NCI-H1436 (cell line): ENCODE measurements around the gene RPS6KA1.
"Not testable (repeated sequence)": the region's sequence is repeated elsewhere in the genome, so short reads cannot be mapped to it uniquely, and the experiment has no call there.

Source experiments
- DNase-seq: peaks from one replicate; lab custom pipeline; 2025; lab: John Stamatoyannopoulos, UW

RPS6KA1 gene

DNA sequence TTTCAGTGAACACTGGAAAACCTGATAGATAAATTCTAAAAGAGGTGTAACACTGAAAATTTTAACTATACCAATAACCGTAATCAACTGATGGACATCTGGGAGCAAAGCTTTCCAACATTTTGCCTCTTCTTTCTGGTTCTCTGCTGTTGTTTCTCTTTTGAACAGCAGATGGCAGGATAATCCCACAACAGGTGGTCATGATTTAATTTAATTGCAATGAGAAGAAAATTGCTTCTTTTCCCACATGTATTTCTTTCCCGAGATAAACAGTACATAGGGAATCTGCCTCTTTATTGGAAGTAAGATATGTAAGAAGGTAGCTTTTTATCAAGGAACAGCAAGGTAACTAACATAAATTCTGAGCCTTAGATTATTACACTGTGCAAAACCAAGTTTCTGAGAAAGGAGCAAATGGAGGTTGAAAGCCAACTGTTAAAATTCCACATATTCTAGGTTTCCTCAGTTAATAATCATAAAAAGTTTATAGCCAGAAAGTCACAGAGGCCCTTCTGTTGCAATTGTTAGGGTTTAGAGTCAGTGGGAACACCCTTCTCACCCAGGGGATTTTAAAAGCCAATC lies 72.9 kb downstream of the RPS6KA1 start:
- DNase-seq = peak; percentile 70

DNA sequence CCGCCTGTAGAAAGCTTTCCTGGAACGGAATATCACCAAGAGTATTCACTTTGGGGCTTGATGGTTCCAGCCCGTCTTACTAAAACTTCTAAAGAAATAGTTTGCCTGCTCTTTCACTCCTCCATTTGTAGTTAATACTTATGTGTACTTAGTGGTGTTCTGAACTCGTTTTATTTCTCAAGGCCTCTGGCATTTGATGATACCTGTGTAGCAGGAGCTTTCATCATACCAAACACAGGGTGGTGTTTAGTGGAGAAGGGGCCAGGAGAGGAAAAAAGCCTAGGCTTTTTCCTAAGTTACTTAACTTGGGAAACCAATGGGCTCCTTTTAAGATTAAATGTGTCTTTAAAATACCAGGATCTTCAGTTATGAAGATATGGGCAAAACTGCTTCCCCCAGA lies 74.3 kb downstream of the RPS6KA1 start:
- DNase-seq = no peak

DNA sequence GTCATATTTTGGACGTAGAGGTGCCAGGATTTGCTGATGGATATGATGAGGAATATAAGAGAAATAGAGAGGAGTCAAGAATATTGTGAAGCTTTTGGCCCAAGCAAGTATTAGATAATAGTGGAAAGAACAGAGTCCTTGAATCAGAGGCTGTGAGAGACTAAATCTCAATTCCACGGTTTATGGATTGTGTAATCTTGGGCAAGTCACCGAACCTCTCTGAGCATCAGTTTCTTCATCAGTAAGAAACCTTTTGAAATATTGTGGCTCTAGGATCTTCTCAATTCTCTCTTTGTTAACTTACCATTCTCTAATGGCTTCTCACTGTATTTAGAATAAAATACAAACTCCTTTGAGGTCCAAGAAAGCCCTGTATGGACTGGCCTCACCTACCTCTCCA lies 77.6 kb downstream of the RPS6KA1 start:
- no peak for DNase-seq

DNA sequence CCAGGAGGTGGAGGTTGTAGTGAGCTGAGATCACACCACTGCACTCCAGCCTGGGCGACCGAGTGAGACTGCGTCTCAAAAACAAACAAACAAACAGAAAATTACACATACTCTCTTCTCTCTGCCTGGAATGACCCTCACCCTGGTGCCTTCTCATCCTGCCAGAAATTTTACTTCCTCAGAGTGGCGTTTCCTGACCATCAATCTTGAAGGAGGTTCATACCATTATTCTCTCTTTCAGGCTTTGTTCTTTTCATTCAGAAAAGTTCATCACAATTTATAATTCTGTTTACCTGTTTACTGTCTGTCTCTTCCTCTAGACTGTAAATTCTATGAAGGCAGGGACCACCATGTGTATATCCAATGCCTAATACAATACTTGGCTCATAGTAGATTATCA lies 79.3 kb downstream of the RPS6KA1 start:
- no peak for DNase-seq

DNA sequence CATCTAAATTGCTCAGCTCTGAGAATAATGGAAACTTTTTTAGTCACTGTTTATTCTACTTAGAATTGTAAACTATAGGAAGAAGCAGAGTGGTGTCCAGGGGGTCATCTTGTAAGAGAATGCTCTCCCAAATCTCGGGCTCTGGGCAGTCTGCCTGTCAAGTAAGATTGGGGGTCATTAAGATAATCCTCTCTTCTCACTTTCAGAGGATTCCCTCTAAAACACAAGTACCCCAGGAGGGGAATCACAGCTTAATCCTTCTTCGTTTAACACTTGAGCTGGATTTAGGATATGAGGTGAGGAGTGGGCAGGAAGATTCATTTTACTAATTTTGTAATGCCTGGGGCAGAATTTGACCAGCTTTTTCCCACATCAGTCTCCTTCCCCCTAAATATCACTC lies 81.2 kb downstream of the RPS6KA1 start:
- DNase-seq = no peak

DNA sequence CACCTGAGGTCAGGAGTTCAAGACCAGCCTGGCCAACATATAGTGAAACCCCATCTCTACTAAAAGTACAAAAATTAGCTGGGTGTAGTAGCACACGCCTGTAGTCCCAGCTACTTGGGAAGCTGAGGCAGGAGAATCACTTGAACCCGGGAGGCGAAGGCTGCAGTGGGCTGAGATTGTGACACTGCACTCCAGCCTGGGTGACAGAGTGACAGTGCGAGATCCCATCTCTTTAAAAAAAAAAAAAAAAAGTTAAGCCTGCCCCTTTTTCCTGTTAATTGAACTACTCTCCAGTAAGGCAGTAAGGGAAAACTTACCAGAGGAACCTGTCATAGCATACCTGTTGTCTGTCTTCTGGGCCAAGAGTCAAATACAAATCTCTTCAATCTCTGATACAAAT lies 83.1 kb downstream of the RPS6KA1 start:
- DNase-seq = not testable (repeated sequence)

DNA sequence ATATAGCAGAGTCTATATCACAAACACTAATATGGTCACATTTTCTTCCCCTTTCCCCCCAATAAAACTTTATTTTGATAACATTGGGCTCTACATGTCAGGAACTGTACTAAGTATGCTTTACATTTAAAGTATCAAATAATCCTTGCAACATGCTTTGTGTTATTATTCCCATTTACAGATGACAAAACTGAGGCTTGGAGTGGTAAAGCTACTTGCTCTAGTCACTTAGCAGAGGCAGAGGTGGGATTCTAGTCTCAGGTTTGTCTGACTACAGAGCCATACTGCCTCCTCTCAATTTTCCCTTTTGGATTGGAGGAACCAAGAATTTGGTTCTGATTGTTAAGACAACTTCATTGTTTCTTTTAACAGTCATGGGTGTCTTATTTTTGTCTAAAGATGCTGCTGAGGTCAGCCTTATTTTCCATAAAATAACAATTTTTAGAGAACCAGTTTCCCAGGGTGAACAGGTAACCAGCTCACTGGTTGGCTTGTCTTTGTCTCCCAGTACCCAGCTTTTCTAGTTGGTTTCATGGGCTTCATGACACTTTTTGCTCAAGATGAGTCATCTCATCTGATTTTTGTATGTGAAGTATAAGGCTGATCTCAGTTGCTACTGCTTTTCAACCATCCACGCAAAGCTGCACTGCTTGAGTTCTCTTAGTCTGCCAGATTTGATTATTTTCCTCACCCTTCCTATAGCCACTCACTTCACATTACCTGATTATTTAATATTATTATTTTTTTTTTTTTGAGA lies 85.3 kb downstream of the RPS6KA1 start:
- DNase-seq = no peak

DNA sequence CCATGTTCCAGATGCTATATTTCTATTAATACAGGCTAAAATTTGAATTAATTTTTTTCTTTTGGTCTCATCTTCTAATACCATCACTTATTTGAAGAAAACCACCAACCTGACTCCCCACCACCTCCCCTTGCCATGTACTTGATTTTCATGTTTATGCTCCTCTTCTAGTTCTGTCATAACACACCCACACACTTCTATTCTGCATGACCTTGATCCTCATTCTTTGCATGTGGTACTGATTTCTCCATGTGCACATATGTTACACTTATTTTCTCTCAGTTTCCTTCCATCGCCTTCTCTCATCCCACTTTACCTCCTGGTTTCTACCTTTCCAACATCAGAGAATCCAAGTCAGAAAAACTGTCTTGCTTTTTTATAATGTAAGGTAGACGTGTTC lies 87.3 kb downstream of the RPS6KA1 start:
- DNase-seq = no peak

DNA sequence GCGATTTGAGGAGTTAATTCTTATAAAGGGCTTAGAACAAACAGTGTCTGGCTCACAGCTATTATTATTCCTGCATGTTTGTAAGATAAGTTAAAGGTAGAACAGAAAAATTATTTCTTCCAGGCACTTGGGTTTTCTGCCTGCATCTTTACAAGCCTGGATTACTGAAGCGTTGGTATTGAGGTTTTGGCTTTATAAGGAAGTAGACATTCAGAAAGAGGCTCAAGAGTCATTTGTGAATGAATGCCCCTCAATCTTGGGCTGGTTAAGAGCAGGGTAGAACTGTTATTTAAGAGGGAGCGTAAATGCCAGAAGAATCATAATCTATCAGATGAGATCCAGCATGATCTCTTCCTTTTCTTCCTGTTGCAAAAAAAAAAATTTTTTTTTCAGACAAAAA lies 89.0 kb downstream of the RPS6KA1 start:
- no peak for DNase-seq
